Astrocyte of the hippocampus (primary cell): Measurements from ENCODE around the gene SND1.
A peak's percentile ranks its signal among the peaks of the same experiment; 100 is the strongest.

ENCODE experiments used
- DNase-seq: peaks from one replicate; pipeline ENCODE4 v3.0.0; 2011; ENCODE audit warnings: low read depth, low spot score

Gene SND1

DNA sequence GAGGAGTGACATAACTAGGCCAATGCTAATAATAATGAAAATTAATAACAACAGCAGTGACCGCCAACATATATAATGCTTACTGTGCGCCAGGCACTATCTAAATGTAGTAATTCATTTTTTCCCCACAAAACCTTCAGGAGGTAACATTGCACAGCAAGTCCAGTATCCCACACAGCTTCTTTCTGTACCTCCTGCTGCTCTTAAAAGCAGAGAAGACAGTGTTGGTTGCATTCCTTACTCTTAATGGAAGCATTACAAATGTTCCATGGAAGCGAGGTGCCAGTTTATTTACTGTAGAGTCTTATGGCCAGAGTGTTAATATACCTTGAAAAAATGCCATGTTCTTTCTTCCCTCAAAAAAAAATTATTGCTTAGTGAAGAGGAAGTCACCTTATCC, 211.1 kb downstream of the SND1 start:
- DNase-seq, result no peak

GRCh38 chr7:127865466-127865865, 213.5 kb downstream of the SND1 start:
- peak; percentile 69 for DNase-seq

DNA sequence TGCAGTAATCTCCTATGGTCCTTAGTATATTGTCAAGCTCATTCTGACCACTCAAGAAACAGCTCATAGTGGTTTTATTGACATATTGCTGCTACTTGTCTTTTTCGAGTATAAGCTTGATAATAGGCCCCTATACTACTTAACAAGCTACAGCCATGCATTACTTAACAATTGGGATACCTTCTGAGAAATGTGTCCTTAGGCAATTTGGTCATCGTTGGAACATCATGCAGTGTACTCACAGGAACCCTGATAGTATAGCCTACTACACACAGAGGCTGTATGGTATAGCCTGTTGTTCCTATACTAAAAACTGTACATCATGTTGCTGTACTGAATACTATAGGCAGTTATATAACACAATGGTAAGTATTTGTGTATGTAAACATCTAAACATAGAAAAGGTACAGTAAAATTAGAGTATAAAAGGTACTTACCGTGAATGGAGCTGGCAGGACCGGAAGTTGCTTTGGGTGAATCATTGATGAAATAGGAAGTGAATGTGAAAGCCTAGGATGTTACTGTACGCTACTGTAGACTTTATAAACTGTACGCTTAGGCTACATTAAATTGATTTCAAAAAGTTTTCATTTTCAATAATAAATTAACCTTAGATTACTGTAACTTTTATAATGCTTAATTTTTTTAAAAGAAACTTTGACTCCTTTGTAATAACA, 218.4 kb downstream of the SND1 start:
- no peak for DNase-seq

- no peak for DNase-seq
Measured at GRCh38 chr7:127871226-127871625, 219.2 kb downstream of the SND1 start.

DNA sequence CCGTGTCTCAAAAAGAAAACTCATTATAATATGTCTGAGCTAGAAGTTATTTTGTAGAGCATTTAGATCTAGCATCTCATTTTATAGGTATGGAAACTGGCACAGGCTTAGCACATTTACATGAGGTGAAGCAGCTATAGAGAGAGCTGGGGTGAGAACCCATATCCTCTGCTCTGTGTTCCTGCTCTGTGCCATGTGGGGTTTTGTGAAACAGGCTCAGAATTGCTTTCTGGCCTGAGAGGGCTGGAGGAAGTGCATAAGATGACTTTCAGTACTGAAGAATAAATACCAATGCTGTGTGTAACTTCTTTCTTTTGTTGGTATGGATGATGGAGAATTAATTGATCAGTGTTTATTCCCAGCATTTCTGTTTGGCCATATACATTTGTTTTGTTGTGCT, 220.1 kb downstream of the SND1 start:
- no peak for DNase-seq

GRCh38 chr7:127873151-127873550, 221.2 kb downstream of the SND1 start:
- DNase-seq, result no peak

DNA sequence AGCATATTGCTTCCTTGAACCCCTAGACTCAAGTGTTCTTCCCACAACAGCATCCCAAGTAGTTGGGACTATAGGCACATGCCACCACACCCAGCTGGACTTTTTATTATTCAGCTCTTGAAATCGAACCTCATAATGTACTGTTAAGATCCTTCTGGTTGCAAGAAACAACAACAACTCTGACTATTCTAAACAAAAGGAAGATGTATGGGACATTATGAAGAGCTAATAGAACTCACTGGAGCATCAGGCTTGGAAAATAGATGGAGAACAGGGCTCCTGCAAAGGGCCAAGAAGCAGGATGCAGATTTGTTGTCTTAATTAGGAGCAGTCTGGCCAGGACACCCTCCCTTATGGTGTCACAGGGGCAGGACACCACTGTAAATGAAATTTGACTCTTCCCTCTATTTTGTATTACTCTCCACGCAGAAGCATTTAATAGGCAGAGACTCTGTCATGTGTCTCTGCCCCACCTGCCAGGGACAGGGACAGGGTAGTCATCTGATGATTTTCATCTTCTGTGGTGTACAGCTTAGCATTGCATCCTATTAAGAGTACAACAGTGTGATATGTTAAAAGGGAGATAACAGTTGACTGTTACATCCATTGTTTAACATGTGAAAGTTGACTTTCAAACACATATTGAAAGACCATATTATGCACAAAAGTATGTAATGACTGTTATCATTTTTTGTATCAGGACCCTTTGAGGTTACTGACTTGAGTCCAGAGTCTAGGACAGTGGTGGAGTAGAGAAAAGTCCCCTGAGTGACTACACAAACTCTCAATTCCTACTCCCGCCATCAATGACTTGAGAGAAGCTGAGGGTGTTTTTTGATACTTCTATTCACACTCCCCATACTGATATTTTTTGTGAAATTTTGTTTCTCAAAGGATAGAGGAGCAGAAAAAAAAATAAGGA, 222.0 kb downstream of the SND1 start:
- no peak for DNase-seq

GRCh38 chr7:127874951-127875608, 223.1 kb downstream of the SND1 start:
- peak; percentile 41 for DNase-seq

DNA sequence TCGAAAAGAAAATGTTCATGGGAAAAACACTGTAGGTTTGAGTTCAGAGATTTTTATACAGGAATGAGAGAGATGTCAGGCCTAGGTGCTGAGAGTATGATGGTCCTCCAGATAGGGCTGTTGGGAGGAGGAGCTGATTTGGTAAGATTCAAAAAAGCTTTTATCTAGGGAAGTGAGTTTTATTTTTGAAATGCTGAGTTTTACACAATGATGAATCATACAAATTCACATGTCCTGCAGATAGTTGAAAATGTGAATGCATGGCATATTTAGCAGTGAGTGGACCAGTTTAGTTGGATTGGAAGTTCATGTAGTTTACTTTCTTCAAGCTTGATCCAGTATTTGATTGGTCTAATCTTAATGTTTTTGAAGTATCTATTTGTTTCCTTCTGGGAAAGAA, 224.4 kb downstream of the SND1 start:
- no peak for DNase-seq

- no peak for DNase-seq
Measured at GRCh38 chr7:127877951-127878350, 226.0 kb downstream of the SND1 start.

- DNase-seq, result no peak
Measured at GRCh38 chr7:127878791-127879190, 226.8 kb downstream of the SND1 start.

GRCh38 chr7:127879436-127879835, 227.4 kb downstream of the SND1 start:
- DNase-seq, result peak; percentile 31

- DNase-seq, result no peak
Measured at GRCh38 chr7:127879942-127880341, 227.9 kb downstream of the SND1 start.

DNA sequence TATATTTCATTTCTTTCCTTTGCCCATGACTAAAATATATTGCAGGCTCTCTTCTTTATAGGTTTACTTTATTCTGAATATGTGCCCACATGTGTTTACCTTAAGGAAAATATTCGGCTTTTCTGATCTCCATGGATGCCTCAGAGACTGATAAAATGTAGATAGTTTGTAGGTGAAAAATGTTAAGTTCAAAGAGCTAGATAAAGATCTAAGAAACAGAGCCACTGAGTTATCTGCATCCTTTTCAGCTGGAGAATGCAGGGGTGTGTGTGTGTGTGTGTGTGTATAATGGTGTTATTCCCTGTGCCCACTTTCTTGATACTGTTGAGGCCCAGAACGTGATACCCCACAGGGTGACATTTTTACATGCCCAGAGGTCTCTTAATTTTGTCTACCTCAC, 228.5 kb downstream of the SND1 start:
- DNase-seq, result no peak

DNA sequence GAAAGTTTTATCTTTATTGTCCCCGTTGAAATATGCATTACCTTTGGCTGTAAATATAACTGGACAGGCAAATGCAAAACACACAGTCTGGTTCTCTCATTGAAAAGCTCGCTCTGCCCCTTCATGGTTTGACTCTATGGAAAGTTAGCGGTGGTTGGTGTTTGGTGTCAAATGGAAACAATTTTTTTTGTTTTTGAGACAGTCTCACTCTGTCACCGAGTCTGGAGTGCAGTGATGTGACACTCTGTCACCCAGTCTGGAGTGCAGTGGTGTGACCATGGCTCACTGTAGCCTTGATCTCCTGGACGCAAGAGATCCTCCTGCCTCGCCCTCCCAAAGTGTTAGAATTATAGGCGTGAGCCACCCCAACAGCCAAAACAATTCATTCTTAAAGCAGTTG, 229.6 kb downstream of the SND1 start:
- DNase-seq, result no peak

GRCh38 chr7:127882313-127882920, 230.4 kb downstream of the SND1 start:
- no peak for DNase-seq

- no peak for DNase-seq
Measured at GRCh38 chr7:127884066-127884559, 232.1 kb downstream of the SND1 start.

- no peak for DNase-seq
Measured at GRCh38 chr7:127885222-127885772, 233.3 kb downstream of the SND1 start.

DNA sequence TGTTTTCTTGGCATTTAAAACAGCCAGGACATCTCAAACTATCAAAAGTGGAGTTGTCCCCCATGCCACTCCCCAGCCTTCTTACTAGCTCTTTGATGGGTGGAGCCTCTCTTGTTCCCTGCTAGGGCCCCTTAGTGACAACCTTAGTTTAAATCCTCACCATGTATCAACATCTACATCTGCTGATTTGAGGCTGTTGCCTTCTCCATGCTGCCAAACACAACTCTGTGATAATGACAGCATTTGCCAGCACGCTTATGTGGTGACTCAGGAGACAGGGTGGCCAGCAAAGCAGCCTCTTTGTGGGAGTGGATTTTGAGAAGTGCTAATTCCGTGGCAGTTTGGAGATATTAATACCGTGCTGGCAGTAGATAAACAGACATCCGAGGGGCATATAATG, 233.8 kb downstream of the SND1 start:
- DNase-seq, result peak; percentile 84

DNA sequence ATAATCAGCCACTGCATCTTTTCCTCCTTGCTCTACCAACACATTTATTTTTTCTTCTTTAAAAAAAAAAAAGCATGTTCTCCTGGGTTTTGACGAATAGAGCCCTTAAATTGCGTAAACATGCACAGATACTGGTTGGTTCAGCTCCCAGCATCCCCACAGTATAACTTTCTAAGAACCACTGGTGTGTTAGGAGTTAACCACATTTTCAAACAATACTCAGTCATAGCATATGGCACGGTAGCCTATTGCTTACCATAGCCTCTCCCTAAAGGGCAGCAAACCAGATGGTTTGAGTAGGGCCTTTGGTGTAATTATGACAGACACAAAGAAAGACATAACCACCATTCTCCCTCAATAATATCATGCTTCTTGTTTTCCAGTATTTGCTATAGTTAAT, 234.3 kb downstream of the SND1 start:
- no peak for DNase-seq

DNA sequence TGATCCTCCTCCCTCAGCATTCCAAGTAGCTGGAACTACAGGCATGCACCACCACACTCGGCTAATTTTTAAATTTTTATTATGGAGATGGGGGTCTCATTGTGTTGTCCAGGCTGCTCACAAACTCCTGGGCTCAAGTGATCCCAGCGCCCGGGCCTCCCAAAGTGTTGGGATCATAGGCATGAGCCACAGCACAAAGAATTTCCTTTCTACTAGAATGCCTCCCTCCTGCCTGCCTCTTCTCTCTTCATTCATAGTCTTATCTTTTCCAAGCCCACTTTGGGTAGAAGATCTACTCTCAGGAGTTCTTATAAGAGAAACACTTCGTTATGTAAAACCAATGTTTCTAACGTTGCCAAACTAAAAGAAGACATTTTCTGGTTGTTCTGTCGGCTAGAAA, 235.1 kb downstream of the SND1 start:
- no peak for DNase-seq

DNA sequence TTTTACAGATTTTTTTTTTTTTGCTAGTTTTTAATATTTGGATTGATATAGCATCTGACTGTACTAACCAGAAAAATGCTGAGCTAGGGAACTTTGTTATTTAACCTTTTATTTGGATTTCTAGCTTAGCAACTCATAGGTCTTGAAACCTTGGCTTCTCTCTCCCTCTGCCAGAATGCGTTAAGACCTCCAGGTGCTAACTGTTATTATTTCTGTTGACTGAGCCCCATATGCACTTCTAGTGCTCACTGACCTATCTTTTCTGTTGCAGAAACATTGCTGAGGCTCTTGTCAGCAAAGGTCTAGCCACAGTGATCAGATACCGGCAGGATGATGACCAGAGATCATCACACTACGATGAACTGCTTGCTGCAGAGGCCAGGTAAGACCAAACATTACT, 235.6 kb downstream of the SND1 start:
- no peak for DNase-seq
